ENCODE measurements around the gene SRGAP3. TPM values are rescaled to one million over a fixed set of nuclear protein-coding genes. Genes with fewer than 3 reads are reported as not detected.
"Not testable (repeated sequence)": the region's sequence is repeated elsewhere in the genome, so short reads cannot be mapped to it uniquely, and the experiment has no call there.

Gene SRGAP3
- polyA plus RNA-seq, result 1 to 10 TPM; 1.3 to 3.3 TPM

DNA sequence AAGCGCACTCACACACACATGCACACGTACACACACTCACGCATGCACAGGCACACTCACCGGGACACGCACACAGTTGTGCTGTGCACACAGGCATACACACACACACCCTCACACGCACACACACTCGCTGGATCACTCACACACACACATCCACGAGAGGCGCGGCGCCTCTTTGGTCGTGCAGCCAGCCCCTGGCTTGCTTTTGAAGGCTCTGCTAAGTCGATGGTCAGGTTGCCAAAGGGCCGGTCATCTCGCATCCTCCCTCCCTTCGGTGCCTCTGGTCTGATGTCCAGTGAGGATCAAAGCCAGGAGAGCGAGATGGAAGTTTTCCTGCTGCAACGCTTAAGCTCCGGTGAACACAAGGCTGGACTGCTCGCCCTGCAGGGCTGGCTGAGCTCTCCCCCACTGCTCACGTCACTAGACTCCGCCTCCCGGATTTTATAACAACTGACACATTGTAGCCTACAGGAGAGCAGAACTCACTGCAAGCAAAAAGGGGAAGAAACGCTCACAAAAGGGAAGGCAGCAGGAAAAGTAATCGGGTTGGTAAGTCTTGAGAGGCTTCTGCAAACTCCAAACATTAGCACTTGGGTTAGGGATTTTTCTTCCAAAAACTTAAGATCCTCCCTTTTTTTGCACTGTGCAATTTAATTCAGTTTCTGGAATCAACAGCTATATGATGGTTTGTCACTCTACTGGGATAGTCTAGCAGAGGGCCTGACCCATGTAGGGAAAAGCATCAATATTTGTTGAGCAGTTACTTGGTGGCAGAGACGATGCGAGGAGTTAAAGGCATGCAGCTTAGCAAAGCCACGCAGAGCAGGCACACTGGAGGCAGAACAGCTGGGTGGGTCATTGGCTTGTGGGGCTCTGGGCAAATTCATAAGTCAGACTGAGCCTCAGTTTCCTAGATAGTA is at the start of gene SRGAP3:
TSS of gene SRGAP3 (minus strand) at position 374 of the 920 bp plus-strand sequence. CDS start 695 bp downstream, outside the sequence.
- peaks cover 0 to 2% of the 10 kb centered on the region in 2 donors for H3K4me1 ChIP-seq (ENCODE audit: control insufficient read depth in 2 of 2, insufficient read depth in 2 of 2, low read length in 1 of 2)
- no peaks in the 10 kb centered on the region for H3K36me3 ChIP-seq (ENCODE audit: control insufficient read depth in 2 of 2, insufficient read depth in 2 of 2, low read length in 1 of 2)
- WGBS, 2 donors, result 2 to 4% methylated on average over 28 of the region's 28 CpGs
- no peaks in the 10 kb centered on the region for H3K9me3 ChIP-seq (ENCODE audit: control insufficient read depth in 2 of 2, insufficient read depth in 1 of 2, low read depth in 1 of 2, low read length in 1 of 2)
- peak within 1 kb of the TSS; percentile 40 to 51 for H3K27ac ChIP-seq (ENCODE audit: low read depth in 2 of 2, low read length in 1 of 2)
- peak within 1 kb of the TSS; percentile 55 to 63 for H3K4me3 ChIP-seq (ENCODE audit: low read depth in 1 of 2, low read length in 2 of 2)
- no peaks in the 10 kb centered on the region for H3K27me3 ChIP-seq (ENCODE audit: control insufficient read depth in 1 of 2, insufficient read depth in 2 of 2, low read length in 2 of 2)

DNA sequence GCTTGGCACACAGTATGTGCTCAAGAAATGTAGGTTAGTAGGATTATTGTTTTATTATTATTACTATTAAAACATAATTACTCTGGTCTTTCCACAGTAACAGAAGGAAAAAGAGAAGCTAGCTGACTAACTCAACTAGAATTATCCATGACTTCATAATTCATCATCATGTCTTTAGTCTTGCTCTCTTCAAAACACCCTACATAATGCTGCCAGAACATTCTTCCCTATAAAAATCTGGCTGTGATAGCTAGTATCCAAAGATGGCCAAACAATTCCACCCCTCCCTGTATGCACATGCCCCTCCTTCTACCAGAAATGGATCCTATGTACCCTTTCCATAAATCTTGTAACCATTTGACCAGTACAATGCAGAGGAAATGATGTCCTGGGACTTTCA is 48.8 kb upstream of the SRGAP3 start:
- Histone ChIP-seq H3K27ac (ENCODE audit: low read depth in 2 of 2, low read length in 1 of 2) (no peak overlapping the region), H3K27me3 (ENCODE audit: control insufficient read depth in 1 of 2, insufficient read depth in 2 of 2, low read length in 2 of 2) (no peaks in the 10 kb centered on the region), H3K36me3 (ENCODE audit: control insufficient read depth in 2 of 2, insufficient read depth in 2 of 2, low read length in 1 of 2) (no peaks in the 10 kb centered on the region), H3K4me1 (ENCODE audit: control insufficient read depth in 2 of 2, insufficient read depth in 2 of 2, low read length in 1 of 2) (peaks cover 3 to 4% of the 10 kb centered on the region in 2 donors), H3K9me3 (ENCODE audit: control insufficient read depth in 2 of 2, insufficient read depth in 1 of 2, low read depth in 1 of 2, low read length in 1 of 2) (no peaks in the 10 kb centered on the region), H3K4me3 (ENCODE audit: low read depth in 1 of 2, low read length in 2 of 2) (no peak overlapping the region)

DNA sequence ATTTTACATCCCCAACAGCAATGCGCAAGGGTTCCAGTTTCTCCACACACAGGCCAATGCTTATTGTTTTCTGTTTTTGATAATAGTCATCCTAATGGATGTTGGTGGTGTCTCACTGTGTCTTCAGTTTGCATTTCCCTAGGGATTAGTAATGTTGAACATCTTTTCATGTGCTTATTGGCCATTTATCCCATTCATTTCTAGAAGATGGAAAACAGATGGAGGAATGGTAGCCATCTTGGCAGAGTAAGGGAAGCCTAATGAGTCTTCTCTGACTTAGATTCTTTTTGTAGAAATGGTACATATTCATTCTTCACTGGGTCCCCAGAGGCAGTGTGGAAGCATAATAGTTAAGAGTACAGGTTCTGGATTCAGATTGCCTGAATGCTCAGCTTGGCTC is 46.8 kb upstream of the SRGAP3 start:
- no peak overlapping the region for H3K27ac ChIP-seq (ENCODE audit: low read depth in 2 of 2, low read length in 1 of 2)
- H3K36me3 ChIP-seq (ENCODE audit: control insufficient read depth in 2 of 2, insufficient read depth in 2 of 2, low read length in 1 of 2), result no peaks in the 10 kb centered on the region
- H3K4me1 ChIP-seq (ENCODE audit: control insufficient read depth in 2 of 2, insufficient read depth in 2 of 2, low read length in 1 of 2), result no peaks in the 10 kb centered on the region
- 88 to 97% methylated on average over 1 of the region's 1 CpG for WGBS, 2 donors
- no peaks in the 10 kb centered on the region for H3K27me3 ChIP-seq (ENCODE audit: control insufficient read depth in 1 of 2, insufficient read depth in 2 of 2, low read length in 2 of 2)
- no peak overlapping the region for H3K4me3 ChIP-seq (ENCODE audit: low read depth in 1 of 2, low read length in 2 of 2)
- H3K9me3 ChIP-seq (ENCODE audit: control insufficient read depth in 2 of 2, insufficient read depth in 1 of 2, low read depth in 1 of 2, low read length in 1 of 2), result no peaks in the 10 kb centered on the region

DNA sequence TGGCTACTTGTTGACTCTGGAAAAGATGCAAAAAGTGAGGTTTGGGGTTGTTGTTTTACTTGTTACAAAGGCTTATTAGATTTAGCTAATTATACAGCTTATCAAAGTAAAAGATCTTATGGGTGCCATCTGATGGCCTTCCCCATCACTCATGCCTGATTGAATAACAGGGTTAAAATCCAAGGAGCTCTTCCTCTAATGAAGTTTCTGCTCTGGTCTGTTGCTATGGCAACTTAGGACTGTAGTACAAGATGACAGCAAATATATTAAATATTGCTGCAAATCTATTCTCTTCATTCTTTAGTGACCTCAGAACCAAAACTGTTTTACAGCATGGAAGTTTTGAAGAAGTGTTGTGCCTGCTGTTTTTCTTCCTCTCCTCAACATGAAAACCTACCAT is 45.6 kb upstream of the SRGAP3 start:
- H3K27ac ChIP-seq (ENCODE audit: low read depth in 2 of 2, low read length in 1 of 2), result no peak overlapping the region
- H3K27me3 ChIP-seq (ENCODE audit: control insufficient read depth in 1 of 2, insufficient read depth in 2 of 2, low read length in 2 of 2), result no peaks in the 10 kb centered on the region
- H3K4me1 ChIP-seq (ENCODE audit: control insufficient read depth in 2 of 2, insufficient read depth in 2 of 2, low read length in 1 of 2), result no peaks in the 10 kb centered on the region
- no peaks in the 10 kb centered on the region for H3K9me3 ChIP-seq (ENCODE audit: control insufficient read depth in 2 of 2, insufficient read depth in 1 of 2, low read depth in 1 of 2, low read length in 1 of 2)
- H3K36me3 ChIP-seq (ENCODE audit: control insufficient read depth in 2 of 2, insufficient read depth in 2 of 2, low read length in 1 of 2), result no peaks in the 10 kb centered on the region
- H3K4me3 ChIP-seq (ENCODE audit: low read depth in 1 of 2, low read length in 2 of 2), result no peak overlapping the region

DNA sequence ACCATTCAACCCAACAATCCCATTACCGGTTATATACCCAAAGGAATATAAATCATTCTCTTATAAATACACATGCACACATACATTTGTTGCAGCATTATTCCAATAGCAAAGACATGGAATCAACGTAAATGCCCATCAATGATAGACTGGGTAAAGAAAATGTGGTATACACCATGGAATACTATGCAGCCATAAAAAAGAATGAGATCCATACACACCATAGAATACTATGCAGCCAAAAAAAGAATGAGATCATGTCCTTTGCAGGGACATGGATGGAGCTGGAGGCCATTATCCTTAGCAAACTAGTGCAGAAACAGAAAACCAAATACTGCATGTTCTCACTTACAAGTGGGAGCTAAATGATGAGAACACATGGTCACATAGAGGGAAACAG is 44.5 kb upstream of the SRGAP3 start:
- WGBS, 2 donors, result 87 to 91% methylated on average over 2 of the region's 2 CpGs
- H3K4me1 ChIP-seq (ENCODE audit: control insufficient read depth in 2 of 2, insufficient read depth in 2 of 2, low read length in 1 of 2); H3K36me3 ChIP-seq (ENCODE audit: control insufficient read depth in 2 of 2, insufficient read depth in 2 of 2, low read length in 1 of 2); H3K9me3 ChIP-seq (ENCODE audit: control insufficient read depth in 2 of 2, insufficient read depth in 1 of 2, low read depth in 1 of 2, low read length in 1 of 2); H3K4me3 ChIP-seq (ENCODE audit: low read depth in 1 of 2, low read length in 2 of 2); H3K27ac ChIP-seq (ENCODE audit: low read depth in 2 of 2, low read length in 1 of 2); H3K27me3 ChIP-seq (ENCODE audit: control insufficient read depth in 1 of 2, insufficient read depth in 2 of 2, low read length in 2 of 2): not testable (repeated sequence)

DNA sequence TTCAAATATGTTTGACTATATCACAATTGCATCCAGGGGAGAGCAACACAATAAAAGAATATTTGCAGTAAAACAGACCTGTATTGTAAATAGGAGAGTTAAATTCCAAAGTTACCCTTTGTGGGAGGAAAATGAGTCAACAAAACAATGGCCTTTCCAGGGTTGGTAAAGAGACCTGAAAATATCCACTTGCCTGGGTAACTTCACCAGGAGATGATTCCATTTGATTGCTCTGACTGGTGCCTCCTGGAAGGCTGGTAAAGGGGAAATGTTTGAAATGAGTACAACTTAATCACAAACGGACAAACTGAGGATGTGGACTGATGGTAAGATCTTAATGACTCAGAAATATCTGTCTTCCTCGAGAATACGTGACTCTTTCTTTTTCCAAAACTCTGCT is 43.6 kb upstream of the SRGAP3 start:
- no peaks in the 10 kb centered on the region for H3K9me3 ChIP-seq (ENCODE audit: control insufficient read depth in 2 of 2, insufficient read depth in 1 of 2, low read depth in 1 of 2, low read length in 1 of 2)
- H3K36me3 ChIP-seq (ENCODE audit: control insufficient read depth in 2 of 2, insufficient read depth in 2 of 2, low read length in 1 of 2), result no peaks in the 10 kb centered on the region
- H3K4me1 ChIP-seq (ENCODE audit: control insufficient read depth in 2 of 2, insufficient read depth in 2 of 2, low read length in 1 of 2), result no peaks in the 10 kb centered on the region
- 78 to 79% methylated on average over 3 of the region's 3 CpGs for WGBS, 2 donors
- no peak overlapping the region for H3K4me3 ChIP-seq (ENCODE audit: low read depth in 1 of 2, low read length in 2 of 2)
- no peaks in the 10 kb centered on the region for H3K27me3 ChIP-seq (ENCODE audit: control insufficient read depth in 1 of 2, insufficient read depth in 2 of 2, low read length in 2 of 2)
- no peak overlapping the region for H3K27ac ChIP-seq (ENCODE audit: low read depth in 2 of 2, low read length in 1 of 2)

DNA sequence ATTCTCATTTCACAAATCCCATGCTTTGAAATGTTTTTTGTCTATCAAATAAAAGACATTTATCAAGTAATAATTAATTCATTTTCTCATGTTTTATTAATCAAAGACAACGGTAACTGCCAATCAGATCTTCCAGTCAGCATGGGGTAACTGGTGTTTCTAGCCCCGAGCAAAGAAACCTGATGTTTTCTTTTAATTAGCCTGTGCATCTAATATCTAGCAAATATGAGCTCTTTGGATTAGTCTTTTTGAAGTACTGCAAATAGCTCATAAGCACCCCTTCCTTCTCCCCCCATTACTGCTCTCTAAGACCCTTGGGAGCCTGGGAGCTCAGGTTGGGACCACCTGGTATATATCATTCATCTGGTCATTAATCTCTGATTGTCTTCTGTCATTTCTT is 43.1 kb upstream of the SRGAP3 start:
- H3K27ac ChIP-seq (ENCODE audit: low read depth in 2 of 2, low read length in 1 of 2), result no peak overlapping the region
- H3K36me3 ChIP-seq (ENCODE audit: control insufficient read depth in 2 of 2, insufficient read depth in 2 of 2, low read length in 1 of 2), result no peaks in the 10 kb centered on the region
- H3K4me3 ChIP-seq (ENCODE audit: low read depth in 1 of 2, low read length in 2 of 2), result no peak overlapping the region
- no peaks in the 10 kb centered on the region for H3K27me3 ChIP-seq (ENCODE audit: control insufficient read depth in 1 of 2, insufficient read depth in 2 of 2, low read length in 2 of 2)
- 89 to 92% methylated on average over 2 of the region's 2 CpGs for WGBS, 2 donors
- H3K4me1 ChIP-seq (ENCODE audit: control insufficient read depth in 2 of 2, insufficient read depth in 2 of 2, low read length in 1 of 2), result no peaks in the 10 kb centered on the region
- H3K9me3 ChIP-seq (ENCODE audit: control insufficient read depth in 2 of 2, insufficient read depth in 1 of 2, low read depth in 1 of 2, low read length in 1 of 2), result no peaks in the 10 kb centered on the region

DNA sequence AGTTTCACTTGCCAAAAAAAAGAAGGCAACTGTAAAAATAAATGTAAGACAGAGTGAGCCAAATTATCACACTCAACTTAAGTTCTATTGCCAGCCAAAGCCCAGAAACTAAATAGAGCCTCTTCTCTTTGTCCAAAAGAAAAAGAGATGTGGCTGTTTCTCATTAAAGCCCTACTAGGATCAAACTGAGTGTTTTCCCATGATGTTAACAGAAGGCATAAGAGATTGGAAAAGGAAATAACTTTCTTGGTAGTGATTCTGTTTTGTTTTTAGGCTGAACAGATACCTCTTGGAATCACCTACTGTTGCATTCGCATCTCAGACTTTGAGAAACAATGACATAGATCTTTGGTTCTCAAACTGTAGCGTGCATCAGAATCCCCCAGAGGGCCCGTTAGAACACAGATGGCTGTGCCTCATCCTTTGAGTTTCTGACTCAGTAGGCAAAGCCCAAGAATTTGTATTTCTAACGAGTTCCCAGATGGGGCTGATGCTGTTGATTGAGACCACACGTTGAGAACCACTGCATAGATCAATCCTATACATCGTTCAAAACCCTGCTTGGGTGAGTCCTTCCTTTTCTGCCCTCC is 42.5 kb upstream of the SRGAP3 start:
- WGBS, 2 donors, result 73 to 76% methylated on average over 6 of the region's 6 CpGs
- Histone ChIP-seq H3K4me3 (ENCODE audit: low read depth in 1 of 2, low read length in 2 of 2) (no peak overlapping the region), H3K36me3 (ENCODE audit: control insufficient read depth in 2 of 2, insufficient read depth in 2 of 2, low read length in 1 of 2) (no peaks in the 10 kb centered on the region), H3K27ac (ENCODE audit: low read depth in 2 of 2, low read length in 1 of 2) (no peak overlapping the region), H3K4me1 (ENCODE audit: control insufficient read depth in 2 of 2, insufficient read depth in 2 of 2, low read length in 1 of 2) (no peaks in the 10 kb centered on the region), H3K9me3 (ENCODE audit: control insufficient read depth in 2 of 2, insufficient read depth in 1 of 2, low read depth in 1 of 2, low read length in 1 of 2) (no peaks in the 10 kb centered on the region), H3K27me3 (ENCODE audit: control insufficient read depth in 1 of 2, insufficient read depth in 2 of 2, low read length in 2 of 2) (no peaks in the 10 kb centered on the region)

DNA sequence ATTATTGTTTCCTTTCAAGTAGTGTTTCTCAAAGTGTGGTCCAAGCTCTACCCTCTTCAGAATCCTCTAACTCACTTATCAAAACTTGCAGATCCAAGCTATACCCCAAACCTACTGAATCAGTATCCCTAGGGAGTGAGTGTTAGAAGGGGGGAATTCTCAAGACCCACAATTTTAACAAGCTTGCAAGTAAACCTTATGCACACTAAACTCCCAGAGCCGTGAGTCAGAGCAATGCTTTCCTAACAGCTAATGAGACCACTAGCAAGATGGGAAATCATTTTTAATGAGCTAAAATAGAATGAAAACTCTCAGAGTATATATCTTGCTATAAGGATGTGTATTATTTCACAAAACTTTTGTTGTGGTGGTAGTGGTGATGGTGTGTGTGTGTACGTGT is 41.1 kb upstream of the SRGAP3 start:
- Histone ChIP-seq H3K4me1 (ENCODE audit: control insufficient read depth in 2 of 2, insufficient read depth in 2 of 2, low read length in 1 of 2) (no peaks in the 10 kb centered on the region), H3K4me3 (ENCODE audit: low read depth in 1 of 2, low read length in 2 of 2) (no peak overlapping the region), H3K27me3 (ENCODE audit: control insufficient read depth in 1 of 2, insufficient read depth in 2 of 2, low read length in 2 of 2) (no peaks in the 10 kb centered on the region), H3K36me3 (ENCODE audit: control insufficient read depth in 2 of 2, insufficient read depth in 2 of 2, low read length in 1 of 2) (no peaks in the 10 kb centered on the region), H3K27ac (ENCODE audit: low read depth in 2 of 2, low read length in 1 of 2) (no peak overlapping the region), H3K9me3 (ENCODE audit: control insufficient read depth in 2 of 2, insufficient read depth in 1 of 2, low read depth in 1 of 2, low read length in 1 of 2) (no peaks in the 10 kb centered on the region)
- 88 to 93% methylated on average over 2 of the region's 2 CpGs for WGBS, 2 donors

DNA sequence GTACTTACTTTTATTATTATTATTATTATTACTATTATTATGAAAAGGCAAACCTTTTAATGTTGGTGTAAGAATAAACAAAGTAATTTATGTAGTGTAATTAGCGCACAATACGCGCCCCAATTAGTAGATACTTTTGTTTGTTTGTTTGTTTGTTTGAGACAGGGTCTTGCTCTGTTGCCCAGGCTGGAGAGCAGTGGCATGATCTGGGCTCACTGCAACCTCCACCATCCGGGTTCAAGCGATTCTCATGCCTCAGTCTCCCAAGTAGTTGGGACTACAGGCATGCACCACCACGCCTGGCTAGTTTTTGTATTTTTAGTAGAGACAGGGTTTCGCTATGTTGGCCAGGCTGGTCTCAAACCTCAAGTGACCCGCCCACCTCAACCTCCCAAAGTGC is 32.1 kb upstream of the SRGAP3 start:
- 91 to 95% methylated on average over 8 of the region's 8 CpGs for whole genome bisulfite sequencing, 2 donors
- H3K4me1 ChIP-seq (ENCODE audit: control insufficient read depth in 2 of 2, insufficient read depth in 2 of 2, low read length in 1 of 2); H3K4me3 ChIP-seq (ENCODE audit: low read depth in 1 of 2, low read length in 2 of 2); H3K27me3 ChIP-seq (ENCODE audit: control insufficient read depth in 1 of 2, insufficient read depth in 2 of 2, low read length in 2 of 2); H3K27ac ChIP-seq (ENCODE audit: low read depth in 2 of 2, low read length in 1 of 2); H3K36me3 ChIP-seq (ENCODE audit: control insufficient read depth in 2 of 2, insufficient read depth in 2 of 2, low read length in 1 of 2); H3K9me3 ChIP-seq (ENCODE audit: control insufficient read depth in 2 of 2, insufficient read depth in 1 of 2, low read depth in 1 of 2, low read length in 1 of 2): not testable (repeated sequence)

All from esophagus (tissue), 2 donors.